ENCODE results near the gene PLCB2.

The PLCB2 gene

GRCh38 chr15:40330368-40330836, 22.7 kb upstream of the PLCB2 start:
- H3K27ac ChIP-seq, result no peak overlapping the region
- TF ChIP-seq ZFX (IDR thresholded peaks at IDR 0.05; ENCODE audit: borderline replicate concordance), result no peak
- no peak for TF ChIP-seq CTCF (IDR thresholded peaks at IDR 0.05)

GRCh38 chr15:40329804-40330203, 22.1 kb upstream of the PLCB2 start:
- TF ChIP-seq CTCF (IDR thresholded peaks at IDR 0.05) (no peak), ZFX (IDR thresholded peaks at IDR 0.05; ENCODE audit: borderline replicate concordance) (no peak)
- no peak overlapping the region for H3K27ac ChIP-seq

DNA sequence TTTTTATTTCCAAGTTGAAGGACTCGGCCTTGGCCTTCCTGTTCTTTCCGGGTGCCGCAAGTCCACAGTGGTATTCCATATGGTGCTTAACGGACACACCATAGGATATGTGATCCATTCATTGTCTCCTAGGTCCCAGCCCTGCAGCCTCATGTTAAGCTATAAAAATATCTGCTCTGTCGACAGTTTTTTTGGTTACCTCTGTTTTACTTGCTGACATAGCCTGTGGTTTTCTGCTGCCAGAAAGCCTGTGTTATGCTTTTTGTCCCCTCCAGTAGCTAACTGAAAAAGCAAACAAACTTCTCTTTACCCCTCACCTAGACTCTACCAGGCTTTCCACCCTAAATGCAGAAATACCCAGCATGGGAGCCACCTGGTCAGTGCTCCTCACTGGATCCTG, 21.0 kb upstream of the PLCB2 start:
- TF ChIP-seq CTCF (IDR thresholded peaks at IDR 0.05), result no peak
- no peak for TF ChIP-seq ZFX (IDR thresholded peaks at IDR 0.05; ENCODE audit: borderline replicate concordance)

GRCh38 chr15:40328176-40328575, 20.4 kb upstream of the PLCB2 start:
- TF ChIP-seq CTCF (IDR thresholded peaks at IDR 0.05), result no peak
- H3K27ac ChIP-seq, result no peak overlapping the region

More for the DNA sequence above, 21.0 kb upstream of the PLCB2 start:
- no peak overlapping the region for H3K27ac ChIP-seq

GRCh38 chr15:40327457-40327856, 19.7 kb upstream of the PLCB2 start:
- TF ChIP-seq ZFX (IDR thresholded peaks at IDR 0.05; ENCODE audit: borderline replicate concordance) (no peak), CTCF (IDR thresholded peaks at IDR 0.05) (no peak)
- no peak overlapping the region for H3K27ac ChIP-seq

- H3K27ac ChIP-seq, result no peak overlapping the region
- TF ChIP-seq CTCF (IDR thresholded peaks at IDR 0.05) (no peak), ZFX (IDR thresholded peaks at IDR 0.05; ENCODE audit: borderline replicate concordance) (no peak)
These were observed 18.0 kb upstream of the PLCB2 start for GRCh38 chr15:40325700-40326099.

DNA sequence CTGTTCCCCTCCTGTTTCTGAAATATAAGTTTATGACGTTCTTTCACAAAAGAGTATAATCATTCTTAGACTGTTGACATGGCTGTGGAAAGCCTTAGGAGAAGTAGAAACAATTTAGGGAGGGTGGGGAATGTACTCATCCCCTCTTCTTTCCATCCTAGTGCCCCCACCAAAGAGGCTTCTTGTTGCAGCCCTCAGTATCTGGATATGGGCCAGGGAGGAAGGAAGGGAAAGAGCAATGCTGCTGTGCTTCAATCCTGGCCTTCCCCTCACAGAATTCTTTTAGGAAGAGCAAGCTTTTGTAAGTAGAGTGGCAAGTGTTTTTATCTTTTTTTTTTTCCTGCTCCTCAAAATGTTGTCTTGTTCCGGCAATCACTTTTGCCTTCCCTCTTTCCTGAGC, 17.5 kb upstream of the PLCB2 start:
- H3K27ac ChIP-seq, result no peak overlapping the region
- no peak for TF ChIP-seq CTCF (IDR thresholded peaks at IDR 0.05)
- no peak for TF ChIP-seq ZFX (IDR thresholded peaks at IDR 0.05; ENCODE audit: borderline replicate concordance)
